Esophagus muscularis mucosa (tissue), 4 donors: Measurements from ENCODE around the gene FBLN1. TPM values are rescaled to one million over a fixed set of nuclear protein-coding genes. Genes with fewer than 3 reads are reported as not detected.
"Not testable (repeated sequence)": the region's sequence is repeated elsewhere in the genome, so short reads cannot be mapped to it uniquely, and the experiment has no call there.

ENCODE experiments used
- DNase-seq: peaks from one replicate; pipeline ENCODE4 v3.0.0-alpha.2; 2017; ENCODE audit errors: extremely low spot score
- H3K27ac ChIP-seq, 4 donors: fragments of 200-600 bp; sonication (generic); replicated peaks in 1 of 4; 1 replicate in 3 of 4; 2 replicates in 1 of 4; pipeline ENCODE4 v1.5.1; 2016 to 2019; ENCODE audit warnings: mild to moderate bottlenecking in 1 of 4
- H3K27me3 ChIP-seq, 4 donors: fragments of 200-600 bp; sonication (generic); one replicate each; pipeline versions ENCODE4 v1.5.1 to v1.6.0; 2016 to 2019
- H3K36me3 ChIP-seq, 4 donors: fragments of 200-600 bp; sonication (generic); one replicate each; pipeline ENCODE4 v1.5.1; 2016 to 2019
- H3K4me1 ChIP-seq, 4 donors: fragments of 200-600 bp; sonication (generic); one replicate each; pipeline ENCODE4 v1.5.1; 2016 to 2019
- H3K4me3 ChIP-seq, 4 donors: fragments of 200-600 bp; sonication (generic); 1 replicate in 2 of 4; 2 replicates in 2 of 4; pipeline ENCODE4 v1.5.1; 2016 to 2019; ENCODE audit warnings: mild to moderate bottlenecking in 4 of 4, moderate library complexity in 1 of 4
- H3K9me3 ChIP-seq, 4 donors: fragments of 200-600 bp; sonication (generic); 1 replicate in 3 of 4; 2 replicates in 1 of 4; pipeline ENCODE4 v1.5.1; 2016 to 2019
- CTCF ChIP-seq, 3 experiments: fragments of 200-600 bp in 2 of 3; fragments of 450-650 bp in 1 of 3; sonication (generic) in 2 of 3; IDR thresholded peaks; one replicate each; pipeline ENCODE4 v1.5.1; 2017 to 2019; ENCODE audit warnings: antibody characterized with exemption in 3 of 3, mild to moderate bottlenecking in 2 of 3, moderate library complexity in 1 of 3
- EP300 ChIP-seq: sonication (generic); formaldehyde crosslinking; IDR thresholded peaks from one replicate; pipeline ENCODE4 v1.6.1; 2017; ENCODE audit warnings: antibody characterized with exemption
- POLR2A ChIP-seq: fragments of 450-650 bp; IDR thresholded peaks from one replicate; pipeline ENCODE4 v1.6.1; 2017; ENCODE audit warnings: antibody characterized with exemption, moderate library complexity, mild to moderate bottlenecking, low read depth
- POLR2AphosphoS5 ChIP-seq, 2 donors: sonication (generic); formaldehyde crosslinking; IDR thresholded peaks; one replicate each; pipeline ENCODE4 v1.6.1; 2017; ENCODE audit warnings: antibody characterized with exemption in 2 of 2
- WGBS: methylation state at CpG from one replicate; pipeline ENCODE4 v1.1.5; 2018; 5-methylcytosine and 5-hydroxymethylcytosine counted together
- intact Hi-C: fragments of 100-400 bp; cut with DNase I; formaldehyde crosslinking; loops from one replicate; pipeline ENCODE4 v1.15.1; 2023
- total RNA-seq, 4 donors: library from RNA; depleted of rRNA; stranded (reverse); fragments of >200 nt; gene quantifications; one replicate each; pipeline versions ENCODE4 v1.1.0 to v1.2.1, GENCODE V29; 2016

Gene FBLN1
- total RNA-seq, 4 donors from 2014 or later, result 355 to 534 (median 417) TPM

- no peaks in the 10 kb centered on the region for H3K9me3 ChIP-seq
- H3K36me3 ChIP-seq, result peaks cover 4 to 28% (median 16%) of the 10 kb centered on the region in 4 donors
- peak overlapping the region in 3 of 4 donors; percentile 11 to 18 (median 13) for H3K4me3 ChIP-seq
- DNase-seq, result no peak
- no peak for TF ChIP-seq CTCF (IDR thresholded peaks at IDR 0.05)
- TF ChIP-seq EP300, result no peak
- no peak for TF ChIP-seq POLR2A
- no peak for TF ChIP-seq POLR2AphosphoS5 (IDR thresholded peaks at IDR 0.05)
- peak overlapping the region; percentile 68 to 81 (median 73) for H3K27ac ChIP-seq
- no peaks in the 10 kb centered on the region for H3K27me3 ChIP-seq
- peaks cover 22 to 68% (median 61%) of the 10 kb centered on the region in 4 donors for H3K4me1 ChIP-seq
- WGBS, result 70% methylated on average over 4 of the region's 4 CpGs
- intact Hi-C loops, result no loop called here
These were observed 35.6 kb downstream of the FBLN1 start for GRCh38 chr22:45538281-45538680.

- peaks cover 7 to 45% (median 16%) of the 10 kb centered on the region in 4 donors for H3K36me3 ChIP-seq
- intact Hi-C loops, result no loop called here
These were observed 37.4 kb downstream of the FBLN1 start for GRCh38 chr22:45540122-45540521.

DNA sequence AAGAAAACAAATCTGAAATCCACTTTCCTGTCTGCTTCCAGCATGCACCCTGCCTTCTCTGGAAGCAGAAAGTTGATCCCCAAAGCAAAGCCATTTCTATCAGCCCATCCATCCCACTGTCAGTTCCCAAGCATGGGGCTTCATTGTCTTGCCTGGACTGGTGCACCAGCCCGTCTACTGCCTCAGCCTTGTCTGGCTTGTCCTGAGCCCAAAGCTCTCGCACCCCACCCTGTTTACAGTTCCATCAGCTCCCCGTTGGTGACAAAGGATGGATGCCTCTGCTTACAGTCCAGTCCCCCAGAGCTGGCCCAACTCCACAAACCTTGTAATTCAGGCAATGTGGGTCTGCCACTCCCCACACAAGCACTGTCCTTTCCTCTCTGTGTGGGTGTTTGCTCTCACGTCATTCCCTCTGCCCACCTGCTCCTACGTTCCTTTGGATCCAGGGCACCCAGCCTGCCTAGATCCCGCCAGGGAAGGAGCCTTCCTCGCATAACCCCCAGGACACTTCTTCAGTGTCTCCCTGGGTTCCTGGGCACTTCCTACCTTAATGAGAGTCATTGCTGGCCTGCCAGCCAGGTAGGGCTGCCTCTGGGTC lies 38.8 kb downstream of the FBLN1 start:
- Histone ChIP-seq H3K4me1 (peaks cover 21 to 39% (median 30%) of the 10 kb centered on the region in 4 donors), H3K4me3 (no peak overlapping the region), H3K27ac (no peak overlapping the region), H3K36me3 (peaks cover 7 to 46% (median 11%) of the 10 kb centered on the region in 4 donors), H3K27me3 (no peaks in the 10 kb centered on the region), H3K9me3 (no peaks in the 10 kb centered on the region)
- TF ChIP-seq EP300, result no peak
- no peak for TF ChIP-seq POLR2AphosphoS5 (IDR thresholded peaks at IDR 0.05)
- no peak for TF ChIP-seq CTCF (IDR thresholded peaks at IDR 0.05)
- no peak for TF ChIP-seq POLR2A
- intact Hi-C loops, result no loop called here
- 90% methylated on average over 7 of the region's 7 CpGs for whole genome bisulfite sequencing
- no peak for DNase-seq

More at GRCh38 chr22:45540122-45540521, 37.4 kb downstream of the FBLN1 start:
- Histone ChIP-seq H3K4me1 (peaks cover 22 to 53% (median 43%) of the 10 kb centered on the region in 4 donors), H3K9me3 (no peaks in the 10 kb centered on the region), H3K27me3 (no peaks in the 10 kb centered on the region), H3K27ac (no peak overlapping the region), H3K4me3 (no peak overlapping the region)
- WGBS, result 80% methylated on average over 1 of the region's 8 CpGs
- TF ChIP-seq POLR2A (no peak), CTCF (IDR thresholded peaks at IDR 0.05) (no peak)
- no peak for DNase-seq

GRCh38 chr22:45542001-45542520 lies 39.4 kb downstream of the FBLN1 start:
- Histone ChIP-seq H3K27ac (no peak overlapping the region), H3K4me3 (no peak overlapping the region), H3K27me3 (no peaks in the 10 kb centered on the region), H3K36me3 (peaks cover 7 to 46% (median 11%) of the 10 kb centered on the region in 4 donors), H3K9me3 (no peaks in the 10 kb centered on the region), H3K4me1 (peaks cover 15 to 34% (median 24%) of the 10 kb centered on the region in 4 donors)
- intact Hi-C loops, result no loop called here
- DNase-seq, result no peak
- TF ChIP-seq POLR2A, result no peak
- TF ChIP-seq EP300, result no peak
- TF ChIP-seq POLR2AphosphoS5 (IDR thresholded peaks at IDR 0.05), result no peak
- no peak for TF ChIP-seq CTCF (IDR thresholded peaks at IDR 0.05)
- WGBS, result 93% methylated on average over 12 of the region's 19 CpGs

DNA sequence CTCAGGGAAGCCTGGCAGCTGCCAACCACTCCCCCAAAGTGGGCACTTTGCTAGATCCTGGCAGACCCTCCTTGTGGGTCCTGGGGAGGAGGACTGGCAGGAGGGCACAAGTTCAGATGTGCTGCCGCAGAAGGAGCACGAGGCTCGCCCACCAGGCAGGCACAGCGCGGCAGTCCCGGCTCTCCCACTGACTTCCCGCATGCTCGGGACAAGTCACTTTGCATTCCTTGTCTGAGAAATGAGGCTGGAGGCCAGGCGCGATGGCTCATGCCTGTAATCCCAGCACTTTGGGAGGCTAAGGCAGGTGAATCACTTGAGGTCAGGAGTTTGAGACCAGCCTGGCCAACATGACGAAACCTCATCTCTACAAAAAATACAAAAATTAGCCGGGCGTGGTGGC lies 40.1 kb downstream of the FBLN1 start:
- peaks cover 9 to 30% (median 19%) of the 10 kb centered on the region in 4 donors for H3K4me1 ChIP-seq
- H3K27me3 ChIP-seq, H3K4me3 ChIP-seq, intact Hi-C loops, DNase-seq, H3K27ac ChIP-seq, H3K9me3 ChIP-seq: not testable (repeated sequence)
- peaks cover 7 to 46% (median 11%) of the 10 kb centered on the region in 4 donors for H3K36me3 ChIP-seq
- 97% methylated on average over 13 of the region's 13 CpGs for WGBS
